Psoas muscle (tissue), 8 donors: ENCODE measurements around the gene SIK3. TPM values are rescaled to one million over a fixed set of nuclear protein-coding genes. Genes with fewer than 3 reads are reported as not detected.

Experiments used
- ATAC-seq, 4 donors: fragments of 200-7000 bp; cut with Tn5 transposase; one replicate each; pipeline ENCODE4 v1.9.1; 2020; ENCODE audit warnings: moderate library complexity in 3 of 4, mild to moderate bottlenecking in 2 of 4
- DNase-seq, 2 donors: peaks; one replicate each; pipeline ENCODE4 v3.0.0-alpha.2; 2020
- H3K27ac ChIP-seq: fragments of 200-600 bp; one replicate; pipeline ENCODE4 v1.8.0; 2022
- H3K27me3 ChIP-seq, 3 donors: fragments of 200-600 bp in 1 of 3; one replicate each; pipeline versions ENCODE4 v1.6.1 to v1.8.0; 2013 to 2022; ENCODE audit warnings: low read length in 2 of 3, mild to moderate bottlenecking in 2 of 3, moderate library complexity in 1 of 3; ENCODE audit not compliant: insufficient read depth in 3 of 3
- H3K36me3 ChIP-seq, 2 donors: fragments of 200-600 bp in 1 of 2; one replicate each; pipeline versions ENCODE4 v1.6.1 to v1.8.0; 2013 to 2022; ENCODE audit warnings: low read depth in 1 of 2, mild to moderate bottlenecking in 1 of 2, moderate library complexity in 1 of 2; ENCODE audit not compliant: insufficient read depth in 1 of 2
- H3K4me1 ChIP-seq: fragments of 200-600 bp; one replicate; pipeline ENCODE4 v1.8.0; 2022
- H3K4me3 ChIP-seq: fragments of 200-600 bp; one replicate; pipeline ENCODE4 v1.8.0; 2022; ENCODE audit warnings: mild to moderate bottlenecking
- H3K9me3 ChIP-seq: fragments of 200-600 bp; one replicate; pipeline ENCODE4 v1.8.0; 2022
- WGBS, 3 donors: extraction: QIAGEN DNeasy Blood & Tissue Kit; methylation state at CpG; one replicate each; pipeline versions ENCODE4 v1.1.6 to v1.1.7; 2013; 5-methylcytosine and 5-hydroxymethylcytosine counted together
- intact Hi-C, 2 donors: fragments of 100-400 bp; cut with DNase I; formaldehyde crosslinking; loops; one replicate each; pipeline versions ENCODE4 v1.11.0 to v1.14.2; 2022
- polyA plus RNA-seq, 3 donors: library from polyadenylated mRNA; stranded (reverse); fragments of 200-250 nt; gene quantifications; one replicate each; pipeline ENCODE4 v1.2.3, GENCODE V29; 2013
- total RNA-seq, 4 donors: library from RNA; stranded (reverse); fragmentation: NEBNext Ultra II Directional in 2 of 4; extraction: Animal tissue kit (Norgen Biotek cat#: 25700) in 2 of 4; gene quantifications; one replicate each; pipeline versions ENCODE4 v1.2.1 to v1.2.4, GENCODE V29; 2021 to 2023
- TF ChIP-seq, protein P1 (sequence below): fragments of 200-600 bp; IDR thresholded peaks from one replicate; pipeline ENCODE4 v1.8.0; 2022; ENCODE audit warnings: antibody characterized with exemption
- donor health status: healthy with polysubstance abuse.
- donor health status: DM: no; HTN: no; CAD: no; lungs with moderate emphysema.
- donor health status: Bipolar disorder and iron deficiency.
- donor health status: healthy.
- donor health status: DM: yes; HTN: yes; CAD: no.
- donor health status: DM: no; HTN: no; CAD: no.
- donor health status: DM: no; HTN: no; CAD: no.
- donor health status: DM: yes; HTN: yes; CAD: no.

SIK3 gene
- total and polyA plus RNA-seq, 7 donors = 16.3 to 47.4 (median 39.8) TPM

DNA sequence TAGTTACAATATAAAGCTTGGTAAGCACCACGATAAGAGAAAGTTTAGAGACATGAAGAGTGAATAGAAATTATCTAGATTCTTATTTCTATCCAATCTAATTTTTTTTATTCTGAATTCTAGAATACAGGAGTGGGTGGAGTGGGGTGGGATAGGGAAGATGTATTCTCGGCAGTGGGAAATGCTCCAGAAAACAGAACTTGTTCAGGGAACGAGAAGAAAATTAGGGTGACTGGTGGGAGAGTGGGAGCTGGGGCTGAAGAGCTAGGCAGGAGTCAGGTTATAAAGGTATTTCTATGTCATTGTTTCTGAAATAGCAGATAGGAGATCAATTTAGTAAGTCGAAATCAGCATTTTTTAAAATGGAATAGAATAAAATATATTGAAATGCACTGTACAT is 207.6 kb downstream of the SIK3 start:
- TF ChIP-seq, protein P1, sequence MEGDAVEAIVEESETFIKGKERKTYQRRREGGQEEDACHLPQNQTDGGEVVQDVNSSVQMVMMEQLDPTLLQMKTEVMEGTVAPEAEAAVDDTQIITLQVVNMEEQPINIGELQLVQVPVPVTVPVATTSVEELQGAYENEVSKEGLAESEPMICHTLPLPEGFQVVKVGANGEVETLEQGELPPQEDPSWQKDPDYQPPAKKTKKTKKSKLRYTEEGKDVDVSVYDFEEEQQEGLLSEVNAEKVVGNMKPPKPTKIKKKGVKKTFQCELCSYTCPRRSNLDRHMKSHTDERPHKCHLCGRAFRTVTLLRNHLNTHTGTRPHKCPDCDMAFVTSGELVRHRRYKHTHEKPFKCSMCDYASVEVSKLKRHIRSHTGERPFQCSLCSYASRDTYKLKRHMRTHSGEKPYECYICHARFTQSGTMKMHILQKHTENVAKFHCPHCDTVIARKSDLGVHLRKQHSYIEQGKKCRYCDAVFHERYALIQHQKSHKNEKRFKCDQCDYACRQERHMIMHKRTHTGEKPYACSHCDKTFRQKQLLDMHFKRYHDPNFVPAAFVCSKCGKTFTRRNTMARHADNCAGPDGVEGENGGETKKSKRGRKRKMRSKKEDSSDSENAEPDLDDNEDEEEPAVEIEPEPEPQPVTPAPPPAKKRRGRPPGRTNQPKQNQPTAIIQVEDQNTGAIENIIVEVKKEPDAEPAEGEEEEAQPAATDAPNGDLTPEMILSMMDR = no peak
- intact Hi-C loops = no loop called here
- no peak for DNase-seq
- Histone ChIP-seq H3K36me3 (peaks cover 0 to 49% of the 10 kb centered on the region in 2 donors), H3K9me3 (no peaks in the 10 kb centered on the region), H3K4me3 (no peak overlapping the region), H3K27ac (no peak overlapping the region), H3K4me1 (peaks cover 10% of the 10 kb centered on the region), H3K27me3 (no peaks in the 10 kb centered on the region)
- no peak for ATAC-seq
- WGBS, 3 donors = 82 to 94% (median 89%) methylated on average over 4 of the region's 4 CpGs

GRCh38 chr11:116890193-116890592 is 208.0 kb downstream of the SIK3 start:
- Histone ChIP-seq H3K9me3 (no peaks in the 10 kb centered on the region), H3K27me3 (no peaks in the 10 kb centered on the region), H3K4me3 (no peak overlapping the region), H3K27ac (no peak overlapping the region), H3K36me3 (peaks cover 0 to 47% of the 10 kb centered on the region in 2 donors), H3K4me1 (peaks cover 10% of the 10 kb centered on the region)
- intact Hi-C loops = no loop called here
- 77 to 87% (median 86%) methylated on average over 2 of the region's 2 CpGs for WGBS, 3 donors
- TF ChIP-seq, protein P1 = no peak
- DNase-seq (no peak), ATAC-seq (no peak)

- Histone ChIP-seq H3K27ac (no peak overlapping the region), H3K27me3 (no peaks in the 10 kb centered on the region), H3K4me3 (no peak overlapping the region), H3K9me3 (no peaks in the 10 kb centered on the region), H3K4me1 (peaks cover 10% of the 10 kb centered on the region), H3K36me3 (peaks cover 0 to 35% of the 10 kb centered on the region in 2 donors)
- intact Hi-C loops = no loop called here
- ATAC-seq = no peak
- DNase-seq = no peak
- WGBS, 3 donors = 95 to 100% (median 99%) methylated on average over 3 of the region's 3 CpGs
- TF ChIP-seq, protein P1 = no peak
These were observed 209.2 kb downstream of the SIK3 start for GRCh38 chr11:116888884-116889549.

DNA sequence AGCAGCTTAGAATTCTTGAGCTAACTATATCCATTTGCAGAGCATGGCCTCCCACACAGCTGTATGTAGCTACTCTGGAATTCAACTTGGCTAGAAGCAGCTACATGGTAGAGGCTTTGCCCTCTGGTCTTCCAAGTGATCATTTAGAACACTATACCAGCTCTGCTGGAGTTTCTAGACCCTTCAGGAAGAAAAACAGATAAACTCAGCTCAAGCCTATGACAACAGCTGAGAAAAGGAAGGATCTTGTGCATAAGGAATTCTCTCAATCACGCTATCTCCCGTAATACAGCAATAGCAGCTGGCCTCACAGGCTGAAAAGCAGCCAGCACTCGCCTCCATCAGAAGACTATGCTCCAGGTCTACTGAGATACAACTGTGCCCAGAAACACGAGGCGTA is 210.2 kb downstream of the SIK3 start:
- Histone ChIP-seq H3K9me3 (no peaks in the 10 kb centered on the region), H3K36me3 (peaks cover 0 to 25% of the 10 kb centered on the region in 2 donors), H3K27me3 (no peaks in the 10 kb centered on the region), H3K4me1 (peaks cover 10% of the 10 kb centered on the region), H3K27ac (no peak overlapping the region), H3K4me3 (no peak overlapping the region)
- DNase-seq = no peak
- intact Hi-C loops = no loop called here
- TF ChIP-seq, protein P1 = no peak
- 66 to 82% (median 72%) methylated on average over 5 of the region's 5 CpGs for WGBS, 3 donors
- ATAC-seq = no peak
